ENCODE data around the gene SLC35E3.
A peak's percentile ranks its signal among the peaks of the same experiment; 100 is the strongest.

The SLC35E3 gene

DNA sequence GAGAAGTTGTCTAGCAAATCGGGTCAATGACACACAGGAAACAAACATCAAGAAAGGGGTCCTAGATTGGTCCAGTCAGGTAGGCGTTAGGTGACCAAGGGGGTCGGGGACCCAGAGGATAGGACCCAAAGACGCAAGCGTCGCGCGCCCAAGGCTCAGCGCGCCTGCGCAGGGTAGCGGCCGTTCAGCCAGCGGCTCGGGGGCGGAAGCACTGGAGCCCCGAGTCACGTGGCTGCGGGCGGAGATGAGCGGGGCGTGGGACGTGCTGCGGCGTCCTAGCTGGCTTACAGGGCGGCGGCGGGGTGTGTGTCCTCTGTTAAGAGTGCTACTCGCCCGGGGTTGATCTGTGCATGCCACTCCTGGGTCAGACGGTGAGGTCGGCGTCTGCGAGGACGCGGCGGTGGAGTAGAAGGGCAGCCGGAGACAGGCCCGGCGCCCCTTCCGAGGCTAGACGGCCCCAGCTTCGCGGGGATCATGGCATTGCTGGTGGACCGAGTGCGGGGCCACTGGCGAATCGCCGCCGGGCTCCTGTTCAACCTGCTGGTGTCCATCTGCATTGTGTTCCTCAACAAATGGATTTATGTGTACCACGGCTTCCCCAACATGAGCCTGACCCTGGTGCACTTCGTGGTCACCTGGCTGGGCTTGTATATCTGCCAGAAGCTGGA, at the start of gene SLC35E3:
TSS of gene SLC35E3 (plus strand) at position 273 of the 668 bp plus-strand sequence. CDS start at position 475, 202 bp downstream.
- peak; percentile 77 for DNase-seq (ENCODE audit: low read depth)

DNA sequence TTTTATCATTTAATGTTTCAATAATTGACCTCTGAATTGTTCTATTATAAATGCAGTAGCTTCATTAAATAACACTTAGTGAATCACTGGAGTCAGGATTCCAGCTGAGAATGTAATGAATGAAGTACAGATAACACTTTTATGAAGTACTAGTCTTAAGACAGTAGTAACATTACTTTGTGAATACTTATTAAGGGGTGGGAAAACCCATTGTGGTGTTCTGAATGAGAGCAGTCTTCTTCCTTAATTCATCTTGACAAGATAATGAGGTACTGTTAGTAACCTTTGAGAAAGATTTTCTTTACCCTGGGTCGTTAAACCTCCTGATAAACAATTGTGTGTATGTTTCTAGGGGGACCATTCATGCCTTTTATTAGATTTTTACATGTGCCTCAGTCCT, 46.5 kb upstream of the SLC35E3 start:
- DNase-seq (ENCODE audit: low read depth): no peak

DNA sequence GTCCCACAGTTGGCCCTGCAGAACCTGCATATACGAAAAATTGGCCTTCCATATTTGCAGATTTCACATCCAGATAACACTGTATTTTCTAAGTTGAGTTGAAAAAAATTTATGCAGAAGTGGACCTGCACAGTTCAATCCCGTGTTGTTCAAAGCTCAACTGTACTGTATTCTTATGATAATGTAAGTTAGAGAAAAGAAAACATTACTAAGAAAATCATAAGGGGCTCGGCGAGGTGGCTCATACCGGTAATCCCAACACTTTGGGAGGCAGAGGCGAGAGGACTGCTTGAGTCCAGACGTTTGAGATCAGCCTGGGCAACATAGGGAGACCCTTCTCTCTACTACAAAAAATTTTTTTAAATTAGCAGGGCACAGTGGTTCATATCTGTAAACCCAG, 18.2 kb upstream of the SLC35E3 start:
- no peak for DNase-seq (ENCODE audit: low read depth)

DNA sequence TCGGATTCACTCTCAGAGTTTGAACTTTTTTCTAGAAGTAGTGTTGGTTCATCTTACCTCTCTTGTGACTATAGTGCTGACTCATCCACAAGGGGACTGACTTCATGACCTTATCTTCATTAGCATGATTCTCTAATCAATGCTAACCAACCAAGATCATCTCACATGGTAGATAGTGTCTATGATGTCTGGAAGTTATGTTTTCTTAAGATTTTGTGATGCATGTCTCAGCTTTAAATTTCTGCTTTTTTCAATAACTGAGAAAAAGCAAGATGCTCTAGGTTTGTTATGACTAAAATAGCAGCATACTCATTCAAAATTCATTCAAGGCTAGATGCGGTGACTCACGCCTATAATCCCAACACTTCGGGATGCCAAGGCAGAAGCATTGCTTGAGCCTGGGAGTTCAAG, 12.3 kb upstream of the SLC35E3 start:
- DNase-seq (ENCODE audit: low read depth): no peak

DNA sequence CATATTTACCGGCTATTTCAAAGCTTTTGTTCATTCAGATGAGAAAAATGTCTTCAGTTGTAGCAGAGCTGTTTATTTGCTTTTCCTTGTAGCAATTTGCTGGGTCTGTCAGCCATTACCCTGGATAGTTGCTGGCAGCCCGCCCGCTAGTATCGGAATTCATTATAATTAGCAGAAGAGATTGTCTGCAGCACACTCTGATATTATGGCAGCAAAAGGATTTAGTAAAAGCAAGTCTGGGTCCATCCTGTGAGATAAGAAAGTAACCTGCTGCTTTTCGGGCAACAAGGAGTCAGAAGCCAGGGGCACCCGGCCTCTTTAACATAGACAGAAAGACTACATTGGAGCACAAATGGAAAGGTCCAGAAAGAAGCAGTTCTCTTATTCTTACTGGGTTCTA, 6.1 kb upstream of the SLC35E3 start:
- no peak for DNase-seq (ENCODE audit: low read depth)

DNA sequence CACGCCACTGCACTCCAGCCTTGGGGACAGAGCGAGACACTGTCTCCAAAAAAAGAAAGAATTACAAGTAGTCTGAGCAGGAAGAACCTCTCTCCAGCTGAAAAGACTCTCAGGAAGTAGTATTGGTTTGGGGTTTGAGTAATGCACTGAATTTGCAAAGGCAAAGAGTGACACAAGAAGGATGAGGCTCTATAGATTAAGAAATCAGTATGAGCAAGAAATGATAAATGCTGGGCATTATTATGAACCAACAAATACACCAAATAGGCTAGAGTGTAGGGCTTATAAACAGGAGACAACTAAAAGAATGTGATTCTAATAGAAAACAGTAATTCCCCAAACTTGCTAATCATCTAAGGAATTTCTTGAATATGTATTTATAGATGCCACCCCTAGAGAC, 2.6 kb upstream of the SLC35E3 start:
- DNase-seq (ENCODE audit: low read depth): no peak

DNA sequence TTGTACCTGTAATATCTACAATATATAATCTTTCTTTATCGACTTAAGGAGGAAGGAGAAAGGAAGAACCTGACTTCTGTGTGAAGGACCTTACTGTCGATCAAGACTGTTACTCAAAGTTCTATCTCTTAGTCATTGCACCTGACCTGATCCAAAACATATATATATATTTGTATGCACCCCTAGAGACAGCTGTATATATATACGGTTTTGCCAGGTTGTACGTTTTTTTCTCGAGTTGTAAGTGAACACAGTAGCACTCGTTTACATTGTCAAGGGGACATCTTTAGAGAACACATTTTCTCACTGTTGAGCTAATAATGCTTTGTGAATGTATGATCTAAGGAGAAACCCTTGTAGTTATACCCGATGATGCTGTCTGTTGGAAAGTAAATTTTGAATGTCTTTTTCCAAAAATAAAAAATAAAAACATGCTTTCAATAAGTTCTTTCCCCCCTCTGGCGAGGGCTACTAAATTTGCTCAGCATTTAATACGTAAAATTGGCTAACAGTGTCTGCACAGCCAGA, 536 bp upstream of the SLC35E3 start:
- DNase-seq (ENCODE audit: low read depth): no peak

DNA sequence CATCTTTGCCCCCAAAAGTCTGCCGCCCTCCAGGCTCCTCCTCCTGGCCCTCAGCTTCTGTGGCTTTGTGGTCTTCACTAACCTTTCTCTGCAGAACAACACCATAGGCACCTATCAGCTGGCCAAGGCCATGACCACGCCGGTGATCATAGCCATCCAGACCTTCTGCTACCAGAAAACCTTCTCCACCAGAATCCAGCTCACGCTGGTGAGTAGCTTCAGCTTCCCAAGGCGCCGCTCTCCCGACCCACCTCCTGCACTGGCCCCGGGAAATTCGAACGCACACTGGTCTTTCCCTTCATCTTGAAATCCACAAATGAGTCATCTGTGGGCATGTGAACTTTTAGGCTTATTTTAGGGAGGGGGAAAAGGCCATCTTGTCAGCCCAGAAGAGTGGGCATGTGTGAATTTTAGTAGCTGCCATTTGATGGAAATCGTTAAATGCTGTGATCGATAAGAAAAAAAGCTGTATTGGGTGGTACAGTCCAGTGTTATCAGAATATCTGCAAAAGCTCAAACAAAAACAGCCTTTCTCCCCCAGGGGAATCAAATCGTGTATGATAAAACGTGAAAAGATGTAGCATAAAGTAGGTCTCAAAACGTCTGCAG, 700 bp downstream of the SLC35E3 start:
- peak; percentile 4 for DNase-seq (ENCODE audit: low read depth)

DNA sequence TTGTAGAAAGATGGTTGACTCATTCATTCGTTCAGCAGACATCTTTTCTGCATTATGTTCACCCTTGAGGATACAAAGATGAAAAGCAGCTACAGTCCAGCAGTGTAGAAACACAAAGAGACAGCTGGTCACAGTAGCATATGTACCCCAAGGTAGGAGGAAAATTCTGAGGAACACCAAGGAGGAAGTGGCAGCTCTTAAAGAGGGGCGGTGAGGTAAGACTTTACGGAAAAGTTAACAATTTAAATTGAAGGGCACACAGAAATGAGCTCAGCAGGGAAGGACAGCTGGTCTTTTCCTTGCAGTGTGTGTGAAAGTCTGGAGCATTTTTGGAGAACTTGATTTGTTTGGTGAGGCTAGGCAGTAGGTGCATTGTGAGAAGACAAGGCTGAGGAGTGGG, 3.5 kb downstream of the SLC35E3 start:
- no peak for DNase-seq (ENCODE audit: low read depth)

DNA sequence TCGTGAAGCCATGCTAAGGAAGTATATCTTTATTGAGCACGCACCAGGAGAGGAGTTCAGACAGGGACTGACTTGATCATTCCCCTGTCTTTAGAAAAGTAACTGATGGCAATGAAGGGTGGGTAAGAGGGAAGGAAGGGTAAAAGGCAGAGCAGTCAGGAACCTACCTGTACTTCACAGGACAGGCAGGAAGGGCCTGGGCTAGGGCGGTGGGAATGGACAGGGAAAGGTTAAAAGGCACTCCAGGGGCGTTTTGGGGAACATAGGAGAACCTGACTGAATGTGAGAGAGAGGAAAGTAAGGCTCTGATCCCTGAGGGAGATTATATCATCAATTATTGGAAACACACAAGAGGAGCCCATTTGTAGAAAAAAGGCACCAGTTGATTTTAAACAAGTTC, 3.9 kb downstream of the SLC35E3 start:
- no peak for DNase-seq (ENCODE audit: low read depth)

DNA sequence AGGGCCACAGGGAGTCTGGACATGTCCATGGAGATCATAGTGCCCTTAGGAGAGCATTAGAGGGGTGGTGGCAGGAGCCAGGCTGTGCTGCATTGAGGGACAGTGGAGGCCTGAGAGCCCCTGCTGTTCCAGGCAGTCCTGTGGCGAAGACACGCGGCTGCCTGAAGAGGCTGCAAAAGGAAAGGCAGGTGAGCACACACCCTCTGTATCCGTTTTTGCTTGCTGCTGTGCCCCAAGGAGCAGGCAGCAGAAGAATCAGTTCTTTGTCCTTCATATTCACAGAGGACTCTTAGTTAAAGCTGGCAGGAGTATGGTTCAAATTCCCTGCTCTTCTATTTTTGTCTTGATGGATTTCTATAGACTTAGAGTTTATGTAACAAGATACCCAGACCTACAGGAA, 4.5 kb downstream of the SLC35E3 start:
- no peak for DNase-seq (ENCODE audit: low read depth)

DNA sequence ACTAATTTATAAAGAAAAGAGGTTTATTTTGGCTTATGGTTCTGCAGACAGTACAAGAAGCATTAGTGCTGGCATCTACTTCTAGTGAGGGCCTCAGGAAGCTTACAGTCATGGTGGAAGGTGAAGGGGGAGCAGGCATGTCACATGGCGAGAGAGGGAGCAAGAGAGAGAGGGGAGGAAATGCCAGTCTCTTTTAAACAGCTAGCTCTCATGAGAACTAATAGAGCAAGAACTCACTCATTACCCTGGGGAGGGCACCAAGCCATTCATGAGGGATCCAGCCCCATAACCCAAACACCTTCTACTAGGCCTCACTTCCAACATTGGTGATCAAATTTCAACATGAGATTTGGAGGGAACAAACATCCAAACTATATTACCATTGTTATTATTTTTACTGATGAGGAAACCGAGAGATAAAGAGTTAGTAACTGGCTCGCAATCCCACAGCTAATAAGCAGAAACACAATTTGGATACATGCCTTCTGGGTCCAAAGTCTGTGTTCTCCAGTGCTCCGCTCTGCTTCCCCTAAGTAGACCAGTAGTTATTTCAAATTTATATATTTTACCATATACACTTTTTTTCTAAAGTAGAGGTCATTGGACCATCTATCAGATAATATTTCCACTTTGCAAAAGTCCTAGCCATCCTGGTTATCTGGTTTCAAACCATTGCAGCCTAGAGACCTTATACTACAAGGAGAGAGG, 9.7 kb downstream of the SLC35E3 start:
- no peak for DNase-seq (ENCODE audit: low read depth)

DNA sequence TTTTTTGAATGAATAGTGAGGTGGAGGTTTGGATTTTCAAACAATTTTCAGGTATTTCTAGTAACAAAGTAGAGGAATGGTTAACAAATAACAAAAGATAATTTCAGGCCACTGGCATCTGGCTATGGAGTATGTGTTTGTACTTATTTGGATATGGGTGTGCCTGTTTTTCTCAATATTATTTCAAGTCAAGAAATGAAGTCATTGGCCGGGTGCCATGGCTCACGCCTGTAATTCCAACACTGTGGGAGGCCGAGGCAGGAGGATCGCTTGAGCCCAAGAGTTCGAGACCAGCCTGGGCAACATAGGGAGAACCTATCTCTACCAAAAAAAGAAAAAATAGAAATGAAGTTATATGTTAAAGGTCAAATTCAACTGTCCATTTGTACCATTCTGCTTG, 13.9 kb downstream of the SLC35E3 start:
- DNase-seq (ENCODE audit: low read depth): no peak

DNA sequence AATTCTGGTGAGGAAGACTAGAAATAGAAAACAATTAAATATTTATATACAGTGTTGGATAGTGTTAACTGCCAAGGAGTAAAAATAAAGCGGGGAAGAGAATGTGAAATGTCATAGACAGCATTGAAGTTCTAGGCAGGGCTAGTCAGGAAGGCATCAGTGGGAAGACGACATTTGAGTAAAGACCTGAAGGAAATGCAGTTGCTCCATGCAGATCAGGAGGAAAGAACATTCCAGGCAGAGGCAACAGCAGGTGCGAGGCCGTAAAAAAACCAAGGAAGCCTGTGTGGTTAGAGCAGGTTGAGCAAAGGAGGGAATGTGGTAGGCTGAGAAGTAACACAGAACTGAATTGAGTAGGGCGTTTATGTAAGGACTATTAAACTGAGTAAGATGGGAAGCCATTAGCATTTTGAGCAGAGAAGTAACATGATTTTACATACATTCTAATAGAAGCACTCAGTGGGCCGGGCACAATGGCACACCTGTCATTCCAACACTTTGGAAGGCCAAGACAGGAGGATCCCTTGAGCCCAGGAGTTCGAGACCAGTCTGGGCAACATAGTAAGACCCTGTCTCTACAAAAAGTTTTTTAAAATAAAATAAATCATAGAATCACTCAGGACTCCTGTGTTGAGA, 14.9 kb downstream of the SLC35E3 start:
- DNase-seq (ENCODE audit: low read depth): no peak

DNA sequence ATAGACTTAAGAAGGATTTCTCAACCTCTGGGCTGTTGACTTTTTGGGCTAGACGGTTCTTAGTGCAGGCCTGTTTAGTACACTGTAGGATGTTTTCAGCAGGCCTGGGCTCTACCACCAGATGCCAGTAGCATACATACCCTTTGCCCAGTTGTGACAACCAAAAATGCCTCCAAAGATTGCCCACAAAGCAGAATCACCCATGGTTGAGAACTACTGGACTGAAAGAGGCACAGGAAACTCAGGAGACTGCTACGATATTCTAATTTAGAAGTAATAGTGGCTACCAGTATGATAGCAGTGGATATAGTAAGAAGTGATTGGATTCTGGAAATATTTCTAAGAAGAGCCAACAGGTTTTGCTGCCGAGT, 15.5 kb downstream of the SLC35E3 start:
- DNase-seq (ENCODE audit: low read depth): no peak

DNA sequence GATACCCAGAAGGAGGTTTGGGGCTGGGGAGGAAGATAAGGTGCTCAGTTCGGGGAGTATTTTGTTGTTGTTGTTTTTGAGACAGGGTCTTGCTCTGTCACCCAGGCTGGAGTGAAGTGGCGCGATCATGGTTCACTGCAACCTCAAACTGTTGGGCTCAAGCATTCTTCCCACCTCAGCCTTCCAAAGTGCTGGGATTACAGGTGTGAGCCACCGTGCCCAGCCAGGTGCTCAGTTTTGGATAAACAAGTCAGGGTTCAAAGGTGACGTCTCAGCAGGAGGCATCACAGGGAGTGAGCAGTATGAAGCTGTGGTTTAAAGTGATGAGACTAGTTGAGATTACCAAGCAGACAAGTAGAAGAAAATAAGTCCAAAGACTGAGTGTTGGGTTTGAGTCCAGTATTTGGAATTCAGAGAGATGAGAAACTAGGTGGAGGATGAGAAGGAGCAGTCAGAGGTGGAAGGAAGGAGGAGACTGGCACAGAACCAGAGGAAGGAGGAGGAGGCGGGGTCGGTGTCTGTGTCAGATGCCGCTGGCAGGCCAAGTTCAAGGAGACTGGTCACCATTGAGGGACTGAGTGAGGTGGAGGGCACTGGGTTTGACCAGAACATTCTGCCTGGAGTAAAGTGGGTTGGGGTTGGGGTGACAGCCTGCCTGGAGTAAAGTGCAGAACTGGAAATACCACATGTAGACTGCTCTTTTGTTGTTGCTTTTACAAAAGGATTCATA, 16.1 kb downstream of the SLC35E3 start:
- no peak for DNase-seq (ENCODE audit: low read depth)

DNA sequence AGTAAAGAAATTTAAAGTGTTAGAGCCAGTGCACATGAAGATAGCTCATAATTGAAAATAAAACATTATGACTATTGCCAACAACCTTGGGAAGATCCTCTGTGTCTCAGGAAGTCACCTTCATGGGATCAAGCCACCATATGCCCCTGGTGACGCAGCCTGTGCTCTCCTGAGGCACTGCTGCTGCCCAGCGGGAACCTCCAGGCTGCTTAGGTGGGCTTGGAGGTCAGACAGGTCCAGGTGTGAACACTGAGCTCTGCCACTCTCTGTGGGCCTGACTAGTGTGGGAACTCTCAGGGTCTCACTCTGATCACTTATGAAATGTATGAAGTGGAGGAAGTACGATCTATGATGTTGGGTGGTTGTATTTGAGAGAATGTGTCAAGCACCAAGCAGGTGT, 16.7 kb downstream of the SLC35E3 start:
- no peak for DNase-seq (ENCODE audit: low read depth)

DNA sequence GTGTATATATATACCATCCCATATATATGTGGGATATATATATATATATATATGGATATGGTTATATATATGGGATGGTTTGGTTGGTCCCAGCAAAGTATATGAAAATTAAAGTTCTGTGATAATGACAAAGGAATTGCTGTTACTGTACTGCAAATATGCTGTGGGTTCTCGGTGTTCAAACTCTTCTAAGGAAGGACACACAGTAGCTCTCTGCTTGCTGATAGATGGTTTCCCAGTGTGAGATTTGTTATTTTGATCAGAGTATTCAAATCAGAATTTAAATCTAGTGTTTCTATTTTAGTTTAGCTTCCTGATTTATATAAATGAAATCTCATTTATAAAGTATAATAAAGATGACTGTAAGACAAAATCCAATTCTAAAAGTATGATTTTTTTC, 19.7 kb downstream of the SLC35E3 start:
- DNase-seq (ENCODE audit: low read depth): no peak

DNA sequence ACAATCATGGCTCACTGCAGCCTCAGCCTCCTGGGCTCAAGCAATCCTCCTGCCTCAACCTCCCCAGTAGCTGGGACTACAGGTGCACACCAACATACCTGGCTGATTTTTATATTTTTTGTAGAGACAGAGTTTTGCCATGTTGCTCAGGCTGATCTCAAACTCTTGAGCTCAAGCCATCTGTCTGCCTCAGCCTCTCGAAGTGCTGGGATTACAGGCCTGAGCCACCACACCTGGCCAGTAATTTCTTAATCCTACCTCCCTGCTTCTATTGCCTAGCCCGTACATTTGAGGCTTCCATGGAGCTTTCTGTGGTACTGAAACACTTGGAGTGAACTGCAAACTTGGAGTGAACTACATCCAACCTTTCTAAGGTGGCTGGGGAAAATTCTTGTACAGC, 20.7 kb downstream of the SLC35E3 start:
- DNase-seq (ENCODE audit: low read depth): no peak

DNA sequence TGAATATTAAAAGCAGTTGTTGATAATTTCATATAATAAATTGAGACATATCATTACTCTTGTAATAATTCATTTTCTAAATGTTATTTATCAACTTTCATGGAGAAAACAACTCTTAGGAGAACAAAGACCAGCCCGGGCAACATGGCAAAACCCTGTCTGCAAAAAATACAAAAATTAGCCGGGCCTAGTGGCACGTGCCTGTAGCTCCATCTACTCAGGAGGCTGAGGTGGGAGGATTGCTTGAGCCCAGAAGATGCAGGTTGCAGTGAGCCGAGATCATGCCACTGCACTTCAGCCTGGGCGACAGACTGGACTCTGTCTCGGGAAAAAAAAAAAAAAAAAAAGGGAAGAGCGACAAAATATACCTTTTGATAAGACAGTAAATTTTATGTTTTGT, 21.2 kb downstream of the SLC35E3 start:
- DNase-seq (ENCODE audit: low read depth): no peak

DNA sequence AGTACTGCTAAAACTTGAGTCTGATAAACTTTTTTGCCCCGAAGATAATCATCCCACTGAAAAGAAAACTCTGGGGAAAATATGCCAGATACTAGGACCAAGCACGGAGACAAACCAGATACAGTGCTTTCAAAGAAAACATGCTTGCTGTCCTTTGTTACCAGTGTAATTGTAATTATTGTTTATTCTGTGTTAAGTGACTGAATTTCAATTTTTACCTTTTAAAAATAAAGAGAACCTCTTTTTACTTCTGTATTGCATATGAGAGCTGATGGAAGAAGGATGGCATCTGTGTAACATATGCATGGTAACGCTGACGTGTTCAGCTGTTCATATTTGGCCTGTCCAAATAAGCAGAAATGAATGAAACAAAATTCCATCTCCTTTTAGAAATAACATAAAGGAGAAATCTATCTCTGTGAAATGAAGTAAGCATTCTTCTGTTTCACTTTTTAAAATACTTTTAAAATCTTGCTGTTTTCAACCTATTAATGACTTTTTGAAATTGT, 22.5 kb downstream of the SLC35E3 start:
- DNase-seq (ENCODE audit: low read depth): no peak

DNA sequence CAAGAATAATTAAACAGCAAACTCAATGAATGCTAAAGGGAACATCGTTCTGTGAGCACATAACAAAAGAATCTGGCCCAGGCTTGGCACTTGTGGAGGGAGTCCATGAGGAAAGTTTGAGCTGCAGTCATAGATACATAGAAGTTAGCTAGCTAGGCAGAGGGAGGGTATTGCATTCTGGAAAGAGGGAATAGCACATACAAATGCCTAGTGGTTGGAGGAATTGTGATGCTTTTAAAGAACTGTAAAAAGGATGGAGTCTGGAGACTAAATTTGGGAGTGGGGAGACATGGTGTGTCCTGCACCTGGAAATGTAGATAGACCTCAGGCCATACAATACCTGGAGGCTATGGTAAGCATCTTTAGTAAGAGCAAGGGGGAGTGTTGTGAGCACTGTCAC, 24.0 kb downstream of the SLC35E3 start:
- no peak for DNase-seq (ENCODE audit: low read depth)

Measured in stimulated activated CD8-positive, alpha-beta memory T cell treated with anti-CD3 and anti-CD28 coated beads, Interleukin-7, amount 100 ng/mL, for 24 hours (primary cell).